Measurements from ENCODE around the gene RABGAP1L.

DNA sequence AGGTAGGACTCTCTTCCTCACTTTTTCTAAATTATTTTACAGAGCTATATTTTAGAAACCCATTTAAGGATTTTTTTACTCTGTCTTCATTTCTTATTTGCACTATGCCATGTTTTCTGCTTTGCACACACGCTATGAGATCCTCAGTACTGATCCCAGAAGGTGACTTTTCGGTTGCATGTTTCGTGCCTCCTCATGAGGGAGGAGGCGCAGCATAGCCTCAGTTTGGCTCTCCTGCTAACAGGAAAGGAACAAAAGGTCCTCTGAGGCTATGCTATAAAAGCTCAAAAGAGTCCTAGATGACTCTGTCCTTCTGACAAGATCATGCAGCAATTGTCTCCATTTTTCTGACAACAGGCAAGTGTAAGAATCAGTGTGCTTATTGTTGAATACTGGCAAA is 478.2 kb downstream of the RABGAP1L start:
- TF ChIP-seq, protein P1, sequence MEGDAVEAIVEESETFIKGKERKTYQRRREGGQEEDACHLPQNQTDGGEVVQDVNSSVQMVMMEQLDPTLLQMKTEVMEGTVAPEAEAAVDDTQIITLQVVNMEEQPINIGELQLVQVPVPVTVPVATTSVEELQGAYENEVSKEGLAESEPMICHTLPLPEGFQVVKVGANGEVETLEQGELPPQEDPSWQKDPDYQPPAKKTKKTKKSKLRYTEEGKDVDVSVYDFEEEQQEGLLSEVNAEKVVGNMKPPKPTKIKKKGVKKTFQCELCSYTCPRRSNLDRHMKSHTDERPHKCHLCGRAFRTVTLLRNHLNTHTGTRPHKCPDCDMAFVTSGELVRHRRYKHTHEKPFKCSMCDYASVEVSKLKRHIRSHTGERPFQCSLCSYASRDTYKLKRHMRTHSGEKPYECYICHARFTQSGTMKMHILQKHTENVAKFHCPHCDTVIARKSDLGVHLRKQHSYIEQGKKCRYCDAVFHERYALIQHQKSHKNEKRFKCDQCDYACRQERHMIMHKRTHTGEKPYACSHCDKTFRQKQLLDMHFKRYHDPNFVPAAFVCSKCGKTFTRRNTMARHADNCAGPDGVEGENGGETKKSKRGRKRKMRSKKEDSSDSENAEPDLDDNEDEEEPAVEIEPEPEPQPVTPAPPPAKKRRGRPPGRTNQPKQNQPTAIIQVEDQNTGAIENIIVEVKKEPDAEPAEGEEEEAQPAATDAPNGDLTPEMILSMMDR (IDR thresholded peaks at IDR 0.05) = no peak
- no peak for TF ChIP-seq POLR2A (IDR thresholded peaks at IDR 0.05)
